Vagina (tissue), 2 donors: ENCODE measurements around the gene ZNF423.

Source experiments
- CTCF ChIP-seq, 3 experiments: fragments of 450-650 bp in 2 of 3; fragments of 200-600 bp in 1 of 3; sonication (generic) in 1 of 3; IDR thresholded peaks; one replicate each; pipeline ENCODE4 v1.5.1; 2017 to 2019; ENCODE audit warnings: antibody characterized with exemption in 3 of 3, mild to moderate bottlenecking in 2 of 3, moderate library complexity in 2 of 3
- POLR2AphosphoS5 ChIP-seq, 2 donors: sonication (generic); formaldehyde crosslinking; IDR thresholded peaks; one replicate each; pipeline ENCODE4 v1.9.0; 2017; ENCODE audit warnings: antibody characterized with exemption in 2 of 2, mild to moderate bottlenecking in 2 of 2, low read depth in 1 of 2; ENCODE audit not compliant: insufficient read depth in 1 of 2

- TF ChIP-seq CTCF (IDR thresholded peaks at IDR 0.05), result no peak
- no peak for TF ChIP-seq POLR2AphosphoS5 (IDR thresholded peaks at IDR 0.05; ENCODE audit: insufficient read depth in 1 of 2, low read depth in 1 of 2)
Measured at GRCh38 chr16:49786926-49787557, 68.9 kb downstream of the ZNF423 start.
